HL-60/S4 treated with phorbol 12-myristate 13-acetate at 8.2 ng/mL for 4 days and 3 days (cell line): ENCODE measurements around the gene TIMM10B.
"Not testable (repeated sequence)": the region's sequence is repeated elsewhere in the genome, so short reads cannot be mapped to it uniquely, and the experiment has no call there.

ENCODE experiments used
- in situ Hi-C: fragments of 300-500 bp; cut with MboI; formaldehyde crosslinking; loops from 2 replicates; pipeline ENCODE4 v1.15.0; 2022; ENCODE audit warnings: low sequenced_read_pairs

Gene TIMM10B

GRCh38 chr11:6504166-6504565 is 22.9 kb downstream of the TIMM10B start:
- in situ Hi-C loops = no loop called here

DNA sequence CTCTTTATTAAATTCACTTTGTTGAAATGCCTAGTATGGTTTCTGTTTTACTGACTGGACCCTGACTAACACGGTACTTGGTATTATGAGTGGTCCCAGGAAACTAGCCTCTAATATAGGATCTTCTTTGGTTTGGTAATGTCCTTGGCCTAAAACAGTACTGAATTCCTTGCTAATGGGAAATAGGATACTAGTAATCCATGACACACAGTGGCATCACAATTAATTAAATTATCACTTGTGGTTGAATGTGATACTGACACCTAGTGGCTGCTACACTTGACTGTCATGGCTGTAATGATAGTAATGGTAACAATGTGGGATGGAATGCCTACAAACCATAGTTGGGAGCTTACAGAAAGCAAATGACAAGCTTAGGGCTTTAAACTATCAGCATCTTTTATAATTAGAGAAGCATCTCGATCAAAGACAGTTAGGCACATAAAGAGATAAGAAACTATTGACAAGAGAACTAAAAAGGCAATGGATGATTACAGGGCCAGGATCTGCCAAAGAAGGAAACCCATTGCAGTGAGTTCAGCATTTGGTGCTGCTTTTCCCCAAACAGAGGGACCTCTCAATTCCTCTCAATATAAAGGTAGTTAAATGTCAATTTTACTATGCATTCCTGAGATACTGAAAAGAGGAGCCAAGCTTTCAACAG is 24.4 kb downstream of the TIMM10B start:
- in situ Hi-C loops = no loop called here

GRCh38 chr11:6516865-6517264 is 35.6 kb downstream of the TIMM10B start:
- in situ Hi-C loops = no loop called here

DNA sequence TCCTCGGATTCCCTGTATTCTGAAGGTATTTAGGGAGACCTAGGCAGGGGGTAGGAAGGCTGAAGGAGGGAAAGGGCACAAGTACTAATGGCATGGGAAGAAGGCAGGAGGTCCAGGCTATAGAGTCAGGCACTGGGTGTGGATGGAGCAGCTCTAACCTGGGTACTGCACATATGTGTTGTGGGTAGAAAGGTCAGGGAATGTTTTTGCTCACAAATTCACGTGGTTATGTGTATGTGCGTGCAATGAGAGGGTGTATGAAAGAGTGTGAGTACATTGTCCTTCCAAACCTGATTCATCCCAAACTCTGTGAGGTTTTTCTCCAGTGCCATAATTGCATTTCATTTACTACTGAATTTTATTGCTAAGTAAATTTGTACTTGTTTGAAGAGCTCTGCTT is 39.0 kb downstream of the TIMM10B start:
- in situ Hi-C loops = no loop called here

GRCh38 chr11:6521946-6522345 is 40.6 kb downstream of the TIMM10B start:
- in situ Hi-C loops = not testable (repeated sequence)

DNA sequence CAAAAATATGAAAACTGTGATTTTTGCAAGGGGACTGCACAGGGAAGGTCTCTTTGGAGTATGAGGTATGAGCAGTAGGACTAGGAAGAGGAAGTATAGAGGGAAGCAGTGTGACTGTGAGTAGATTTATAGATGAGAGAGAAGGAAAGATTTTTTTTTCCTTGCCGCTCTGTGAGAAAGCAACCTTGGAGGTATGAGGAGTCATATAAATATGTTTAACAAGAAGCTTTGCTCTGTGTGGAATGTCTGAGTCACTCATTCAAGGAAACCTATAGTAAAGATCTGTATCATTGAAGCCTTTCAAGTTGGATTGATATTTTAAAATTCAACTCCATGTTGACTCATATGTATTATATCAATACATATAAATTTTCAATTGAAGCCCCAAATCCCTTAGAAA is 42.0 kb downstream of the TIMM10B start:
- in situ Hi-C loops = no loop called here

DNA sequence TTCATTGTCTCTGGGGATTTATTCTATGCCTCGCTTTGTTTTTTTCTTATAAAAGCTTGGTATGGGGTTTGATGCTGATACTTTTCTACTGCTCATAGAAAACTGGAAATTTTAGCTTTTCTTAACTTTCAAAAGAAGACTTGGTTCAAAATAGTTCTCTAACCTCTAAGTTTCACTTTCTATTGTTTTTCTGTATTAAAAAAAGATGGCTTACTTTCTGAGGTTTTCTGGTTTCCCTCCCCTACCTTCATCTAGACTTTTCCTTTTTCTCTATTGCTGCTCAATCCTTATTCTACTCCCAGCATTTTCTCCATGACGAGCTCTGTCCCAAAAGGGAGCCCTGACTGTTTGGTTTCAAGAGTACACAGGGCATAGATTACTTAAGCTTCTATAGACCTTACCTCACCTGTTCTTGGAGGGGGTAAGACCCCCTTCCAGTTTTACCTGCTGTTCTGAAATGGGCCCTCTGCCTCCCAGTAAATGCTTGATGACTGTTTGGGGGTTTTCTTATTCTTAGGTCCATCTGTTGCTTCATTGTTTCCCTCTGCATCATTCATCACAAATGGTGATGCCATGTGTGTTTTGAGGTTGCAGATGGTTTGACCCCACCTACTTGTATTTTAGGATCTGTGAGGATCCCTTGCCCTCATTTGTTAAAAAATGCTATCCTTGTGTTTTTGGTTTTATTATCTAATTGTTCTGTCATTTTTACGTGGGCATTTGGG is 45.3 kb downstream of the TIMM10B start:
- in situ Hi-C loops = no loop called here

GRCh38 chr11:6529266-6529665 is 48.0 kb downstream of the TIMM10B start:
- in situ Hi-C loops = no loop called here

- in situ Hi-C loops = no loop called here
Measured at GRCh38 chr11:6530848-6531247, 49.5 kb downstream of the TIMM10B start.

GRCh38 chr11:6531267-6531752 is 50.0 kb downstream of the TIMM10B start:
- in situ Hi-C loops = no loop called here
